SU-DHL-6 (cell line): Measurements from ENCODE around the gene USP12.

ENCODE experiments used
- H2AFZ ChIP-seq: fragments of 200-600 bp; sonication (generic); 2 replicates; pipeline ENCODE4 v1.6.1; 2014; ENCODE audit warnings: low read depth, mild to moderate bottlenecking, moderate library complexity, mixed read lengths, antibody characterized with exemption, low read length; ENCODE audit not compliant: severe bottlenecking
- H3F3A ChIP-seq: fragments of 200-600 bp; shearing (Covaris generic); 2 replicates; pipeline ENCODE4 v1.6.0; 2016; ENCODE audit warnings: antibody characterized with exemption, mild to moderate bottlenecking; ENCODE audit not compliant: insufficient read depth
- H3K27ac ChIP-seq: fragments of 200-600 bp; sonication (generic); 2 replicates; pipeline ENCODE4 v1.5.1; 2016; ENCODE audit warnings: low read depth, mild to moderate bottlenecking, low read length, moderate library complexity, mixed read lengths
- H3K27me3 ChIP-seq: fragments of 200-600 bp; sonication (generic), shearing (Covaris generic); 2 replicates; pipeline ENCODE4 v1.6.0; 2014; ENCODE audit warnings: mild to moderate bottlenecking, low read length
- H3K36me3 ChIP-seq: fragments of 200-600 bp; sonication (generic); 2 replicates; pipeline ENCODE4 v1.6.1; 2014; ENCODE audit warnings: mild to moderate bottlenecking, low read length, mixed read lengths
- H3K4me2 ChIP-seq: fragments of 300-600, 200-600 bp; shearing (Covaris generic), sonication (generic); 2 replicates; pipeline ENCODE4 v1.6.0; 2014; ENCODE audit warnings: low read length, low read depth, mild to moderate bottlenecking; ENCODE audit not compliant: poor library complexity, severe bottlenecking
- H3K4me3 ChIP-seq: fragments of 200-600 bp; sonication (generic); 2 replicates; pipeline ENCODE4 v1.5.1; 2014; ENCODE audit warnings: antibody characterized with exemption, low read length, mild to moderate bottlenecking, mixed read lengths; ENCODE audit not compliant: insufficient read depth, poor library complexity, severe bottlenecking
- H3K79me2 ChIP-seq: fragments of 200-600 bp; sonication (generic); 2 replicates; pipeline ENCODE4 v1.6.1; 2014; ENCODE audit warnings: mild to moderate bottlenecking, low read length, moderate library complexity; ENCODE audit not compliant: insufficient read depth
- H3K9ac ChIP-seq: fragments of 200-600 bp; sonication (generic); 2 replicates; pipeline ENCODE4 v1.7.0; 2014; ENCODE audit warnings: mild to moderate bottlenecking, low read length
- H3K9me2 ChIP-seq: fragments of 200-600 bp; sonication (generic); replicated peaks from 2 replicates; pipeline ENCODE4 v1.6.1; 2014; ENCODE audit warnings: low read length; ENCODE audit not compliant: insufficient read depth
- H3K9me3 ChIP-seq: fragments of 200-600 bp; sonication (generic); 2 replicates; pipeline ENCODE4 v1.6.1; 2014; ENCODE audit warnings: low read length, mixed read lengths; ENCODE audit not compliant: insufficient read depth
- H4K20me1 ChIP-seq: fragments of 200-600 bp; sonication (generic); 2 replicates; pipeline ENCODE4 v1.6.1; 2014; ENCODE audit warnings: low read depth, mild to moderate bottlenecking, antibody characterized with exemption, low read length, moderate library complexity, mixed read lengths
- EZH2phosphoT487 ChIP-seq: fragments of 200-600 bp; sonication (generic), shearing (Covaris generic); conservative IDR thresholded peaks from 2 replicates; pipeline ENCODE4 v1.6.1; 2018; ENCODE audit warnings: mild to moderate bottlenecking, antibody characterized with exemption, low read length, moderate library complexity, mixed read lengths
- TF ChIP-seq, protein P1 (sequence below): fragments of 200-600 bp; sonication (generic); IDR thresholded peaks from one replicate; pipeline ENCODE4 v1.5.1; 2017; ENCODE audit warnings: antibody characterized with exemption, mild to moderate bottlenecking, low read length, moderate library complexity; ENCODE audit not compliant: insufficient read depth, poor library complexity, severe bottlenecking

Gene USP12

DNA sequence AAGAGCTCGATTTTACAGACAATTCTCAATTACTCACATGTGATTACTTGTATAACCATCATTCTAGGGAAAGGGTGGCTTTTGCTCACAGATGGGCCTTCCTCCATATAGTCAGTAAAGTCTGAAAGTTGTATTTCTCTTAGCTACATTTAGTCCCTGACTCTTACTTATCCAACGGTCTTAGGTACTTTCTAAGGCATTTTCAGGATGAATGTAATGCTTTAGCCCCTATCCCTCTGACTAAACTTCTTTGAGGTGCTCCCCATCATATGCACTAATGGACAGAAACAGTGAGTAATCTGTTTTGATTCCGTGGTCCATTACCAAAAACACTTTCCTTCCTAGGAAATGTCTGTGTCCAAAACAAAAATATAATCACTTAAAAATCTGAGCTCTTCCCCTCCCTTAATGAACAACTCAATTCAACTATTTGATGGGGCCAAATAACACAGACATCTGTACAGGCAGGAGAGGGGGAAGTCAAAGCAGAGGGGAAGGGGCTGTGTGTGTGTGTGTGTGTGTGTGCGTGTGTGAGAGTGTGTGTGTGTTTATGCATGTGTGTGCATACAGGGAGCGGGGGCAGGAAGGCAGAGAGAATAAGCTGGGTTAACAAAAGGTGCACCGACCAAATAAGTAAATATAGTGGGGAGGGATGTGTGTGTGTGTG lies 84.9 kb downstream of the USP12 start:
- no peak overlapping the region for H3K4me2 ChIP-seq
- no peak overlapping the region for H3K27ac ChIP-seq
- no peaks in the 10 kb centered on the region for H3K27me3 ChIP-seq
- no peaks in the 10 kb centered on the region for H3K9me3 ChIP-seq
- no peak overlapping the region for H3K9ac ChIP-seq
- no peaks in the 10 kb centered on the region for H4K20me1 ChIP-seq
- no peaks in the 10 kb centered on the region for H3K9me2 ChIP-seq
- no peaks in the 10 kb centered on the region; the same call in 1 of the 2 replicates for H3K36me3 ChIP-seq
- 0 out of 2 replicates have a peak, but pooled peaks cover 4% of the 10 kb centered on the region for H3F3A ChIP-seq
- no peak overlapping the region for H3K4me3 ChIP-seq
- no peak overlapping the region for H2AFZ ChIP-seq
- no peak for TF ChIP-seq EZH2phosphoT487
- TF ChIP-seq, protein P1, sequence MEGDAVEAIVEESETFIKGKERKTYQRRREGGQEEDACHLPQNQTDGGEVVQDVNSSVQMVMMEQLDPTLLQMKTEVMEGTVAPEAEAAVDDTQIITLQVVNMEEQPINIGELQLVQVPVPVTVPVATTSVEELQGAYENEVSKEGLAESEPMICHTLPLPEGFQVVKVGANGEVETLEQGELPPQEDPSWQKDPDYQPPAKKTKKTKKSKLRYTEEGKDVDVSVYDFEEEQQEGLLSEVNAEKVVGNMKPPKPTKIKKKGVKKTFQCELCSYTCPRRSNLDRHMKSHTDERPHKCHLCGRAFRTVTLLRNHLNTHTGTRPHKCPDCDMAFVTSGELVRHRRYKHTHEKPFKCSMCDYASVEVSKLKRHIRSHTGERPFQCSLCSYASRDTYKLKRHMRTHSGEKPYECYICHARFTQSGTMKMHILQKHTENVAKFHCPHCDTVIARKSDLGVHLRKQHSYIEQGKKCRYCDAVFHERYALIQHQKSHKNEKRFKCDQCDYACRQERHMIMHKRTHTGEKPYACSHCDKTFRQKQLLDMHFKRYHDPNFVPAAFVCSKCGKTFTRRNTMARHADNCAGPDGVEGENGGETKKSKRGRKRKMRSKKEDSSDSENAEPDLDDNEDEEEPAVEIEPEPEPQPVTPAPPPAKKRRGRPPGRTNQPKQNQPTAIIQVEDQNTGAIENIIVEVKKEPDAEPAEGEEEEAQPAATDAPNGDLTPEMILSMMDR, result no peak
- no peaks in the 10 kb centered on the region for H3K79me2 ChIP-seq

- TF ChIP-seq EZH2phosphoT487, result no peak
- H3K27ac ChIP-seq, result no peak overlapping the region
- H2AFZ ChIP-seq, result no peak overlapping the region
- no peak overlapping the region for H3K4me3 ChIP-seq
- H3K79me2 ChIP-seq, result no peaks in the 10 kb centered on the region
- H3K4me2 ChIP-seq, result no peak overlapping the region
- no peak overlapping the region for H3K9ac ChIP-seq
- H3F3A ChIP-seq, result no peaks in the 10 kb centered on the region
- H3K36me3 ChIP-seq, result peaks cover 5% of the 10 kb centered on the region
- no peaks in the 10 kb centered on the region for H4K20me1 ChIP-seq
- H3K27me3 ChIP-seq, result no peaks in the 10 kb centered on the region
- no peaks in the 10 kb centered on the region for H3K9me3 ChIP-seq
- no peaks in the 10 kb centered on the region for H3K9me2 ChIP-seq
Measured at GRCh38 chr13:27083183-27083582, 88.4 kb downstream of the USP12 start.

GRCh38 chr13:27081893-27082679 lies 89.5 kb downstream of the USP12 start:
- H3K27me3 ChIP-seq, result no peaks in the 10 kb centered on the region
- H3K9ac ChIP-seq, result no peak overlapping the region
- no peaks in the 10 kb centered on the region for H3K79me2 ChIP-seq
- H4K20me1 ChIP-seq, result no peaks in the 10 kb centered on the region
- H3F3A ChIP-seq, result no peaks in the 10 kb centered on the region
- H3K4me2 ChIP-seq, result no peak overlapping the region
- H3K9me2 ChIP-seq, result no peaks in the 10 kb centered on the region
- no peak overlapping the region for H3K4me3 ChIP-seq
- no peak overlapping the region for H2AFZ ChIP-seq
- no peak overlapping the region for H3K27ac ChIP-seq
- H3K36me3 ChIP-seq, result peaks cover 5% of the 10 kb centered on the region
- no peaks in the 10 kb centered on the region for H3K9me3 ChIP-seq
- TF ChIP-seq, protein P1, result no peak
- no peak for TF ChIP-seq EZH2phosphoT487
